IPS DF 6.9 (cell line): ENCODE measurements around the gene MED29.
A peak's percentile ranks its signal among the peaks of the same experiment; 100 is the strongest.

ENCODE experiments used
- DNase-seq: peaks from one replicate; pipeline ENCODE4 v3.0.0-alpha.2; 2013; ENCODE audit warnings: low read depth, low spot score
- H3K27ac ChIP-seq: one replicate; pipeline ENCODE4 v1.5.1; 2013; ENCODE audit warnings: low read length, control low read depth
- H3K27me3 ChIP-seq: 2 replicates; pipeline ENCODE4 v1.6.1; 2013; ENCODE audit warnings: mild to moderate bottlenecking, low read length; ENCODE audit not compliant: control insufficient read depth, insufficient read depth
- H3K36me3 ChIP-seq: 2 replicates; pipeline ENCODE4 v1.6.1; 2013; ENCODE audit warnings: low read length; ENCODE audit not compliant: control insufficient read depth, insufficient read depth
- H3K4me1 ChIP-seq: 2 replicates; pipeline ENCODE4 v1.6.1; 2013; ENCODE audit warnings: low read length; ENCODE audit not compliant: control insufficient read depth, insufficient read depth
- H3K4me3 ChIP-seq: 2 replicates; pipeline ENCODE4 v1.5.1; 2013; ENCODE audit warnings: mild to moderate bottlenecking, low read length
- H3K9me3 ChIP-seq: 2 replicates; pipeline ENCODE4 v1.6.1; 2013; ENCODE audit warnings: low read length, inconsistent platforms; ENCODE audit not compliant: control insufficient read depth, insufficient read depth
- WGBS: extraction: QIAGEN DNeasy Blood & Tissue Kit; methylation state at CpG from one replicate; pipeline ENCODE4 v1.1.7; 2013; ENCODE audit warnings: mixed read lengths, missing lambda C conversion rate; ENCODE audit not compliant: insufficient read length, insufficient coverage; 5-methylcytosine and 5-hydroxymethylcytosine counted together

MED29 gene

DNA sequence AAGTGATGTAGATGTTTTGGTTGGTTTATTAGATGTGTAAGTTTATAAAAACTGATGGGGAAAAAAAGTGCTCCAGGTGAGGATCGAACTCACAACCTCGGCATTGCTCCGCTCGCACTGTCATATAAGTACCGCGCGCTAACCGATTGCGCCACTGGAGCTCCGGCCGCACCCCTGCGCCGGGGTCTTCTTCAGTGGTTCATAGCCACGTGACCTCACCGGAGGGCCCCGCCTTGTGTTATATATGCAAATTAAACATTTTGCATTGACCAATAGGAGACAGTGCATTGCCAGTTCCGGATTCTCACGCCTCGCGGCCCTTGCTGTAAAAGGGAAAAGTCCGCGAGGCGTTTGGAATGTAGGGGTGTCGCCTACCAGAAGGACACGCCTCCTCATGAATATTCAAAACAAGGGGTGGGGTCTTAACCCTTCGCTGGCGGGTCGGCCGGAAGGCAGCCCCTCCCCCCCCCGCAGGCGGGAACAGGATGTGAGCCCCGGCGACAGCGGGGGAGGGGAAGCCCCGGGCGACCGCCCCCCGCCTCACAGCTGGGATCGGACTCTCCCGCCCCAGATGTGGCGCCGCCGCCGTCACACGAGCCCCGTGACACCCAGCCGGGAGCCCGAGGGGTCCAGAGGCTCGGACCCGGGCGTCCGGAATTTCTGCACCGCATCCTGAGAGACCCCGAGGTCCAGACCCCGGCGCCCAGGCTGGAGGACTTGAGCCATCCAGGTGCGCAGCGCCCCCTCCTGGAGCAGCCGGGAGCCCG, 21.1 kb downstream of the MED29 start, which contains the start of gene PLEKHG2:
TSS of gene PLEKHG2 (plus strand) at position 570 of the 767 bp plus-strand sequence. CDS start 1,418 bp downstream, outside the sequence.
- Histone ChIP-seq H3K9me3 (no peaks in the 10 kb centered on the region), H3K4me1 (peaks cover 15% of the 10 kb centered on the region), H3K4me3 (peak within 1 kb of the TSS; percentile 62; the same call in 1 of the 2 replicates), H3K27me3 (no peaks in the 10 kb centered on the region), H3K36me3 (peaks cover 4% of the 10 kb centered on the region; the same call in 1 of the 2 replicates), H3K27ac (no peak within 1 kb of the TSS)
- peak; percentile 95 for DNase-seq
- WGBS, result no CpG with 5 or more reads among the region's 60 CpGs

GRCh38 chr19:39412867-39413271, 21.7 kb downstream of the MED29 start:
- DNase-seq, result no peak
- peaks cover 14% of the 10 kb centered on the region for H3K4me1 ChIP-seq

GRCh38 chr19:39413272-39413910, 22.2 kb downstream of the MED29 start:
- no peak overlapping the region for H3K27ac ChIP-seq
- peaks cover 11% of the 10 kb centered on the region for H3K4me1 ChIP-seq
- no CpG with 5 or more reads among the region's 54 CpGs for WGBS
- no peaks in the 10 kb centered on the region for H3K9me3 ChIP-seq
- H3K36me3 ChIP-seq, result peaks cover 7% of the 10 kb centered on the region; the same call in 1 of the 2 replicates
- H3K4me3 ChIP-seq, result peak overlapping the region; percentile 62; the same call in 1 of the 2 replicates
- no peaks in the 10 kb centered on the region for H3K27me3 ChIP-seq
- DNase-seq, result no peak

More at GRCh38 chr19:39412867-39413271, 21.7 kb downstream of the MED29 start:
- Histone ChIP-seq H3K27me3 (no peaks in the 10 kb centered on the region), H3K27ac (no peak overlapping the region), H3K36me3 (peaks cover 6% of the 10 kb centered on the region; the same call in 1 of the 2 replicates), H3K9me3 (no peaks in the 10 kb centered on the region), H3K4me3 (peak overlapping the region; percentile 62; the same call in 1 of the 2 replicates)
- no CpG with 5 or more reads among the region's 24 CpGs for WGBS

- WGBS, result no CpG with 5 or more reads among the region's 18 CpGs
- H3K27ac ChIP-seq, result no peak overlapping the region
- no peak for DNase-seq
- H3K9me3 ChIP-seq, result no peaks in the 10 kb centered on the region
- H3K36me3 ChIP-seq, result peaks cover 13% of the 10 kb centered on the region
- H3K4me3 ChIP-seq, result peak overlapping the region; percentile 62; the same call in 1 of the 2 replicates
- peaks cover 8% of the 10 kb centered on the region for H3K4me1 ChIP-seq
- no peaks in the 10 kb centered on the region for H3K27me3 ChIP-seq
These were observed 22.9 kb downstream of the MED29 start for GRCh38 chr19:39413911-39414608.

- Histone ChIP-seq H3K4me3 (no peak overlapping the region), H3K27ac (no peak overlapping the region)
These were observed 24.2 kb downstream of the MED29 start for GRCh38 chr19:39415111-39416046.

GRCh38 chr19:39416152-39417120, 25.3 kb downstream of the MED29 start:
- Histone ChIP-seq H3K4me1 (peaks cover 4% of the 10 kb centered on the region), H3K9me3 (no peaks in the 10 kb centered on the region), H3K36me3 (peaks cover 17% of the 10 kb centered on the region), H3K4me3 (no peak overlapping the region), H3K27ac (no peak overlapping the region), H3K27me3 (no peaks in the 10 kb centered on the region)
- no CpG with 5 or more reads among the region's 27 CpGs for WGBS
- DNase-seq, result no peak

More at GRCh38 chr19:39415111-39416046, 24.2 kb downstream of the MED29 start:
- no peak for DNase-seq
- Histone ChIP-seq H3K27me3 (no peaks in the 10 kb centered on the region), H3K36me3 (peaks cover 14% of the 10 kb centered on the region), H3K4me1 (peaks cover 8% of the 10 kb centered on the region), H3K9me3 (no peaks in the 10 kb centered on the region)
- no CpG with 5 or more reads among the region's 35 CpGs for WGBS

DNA sequence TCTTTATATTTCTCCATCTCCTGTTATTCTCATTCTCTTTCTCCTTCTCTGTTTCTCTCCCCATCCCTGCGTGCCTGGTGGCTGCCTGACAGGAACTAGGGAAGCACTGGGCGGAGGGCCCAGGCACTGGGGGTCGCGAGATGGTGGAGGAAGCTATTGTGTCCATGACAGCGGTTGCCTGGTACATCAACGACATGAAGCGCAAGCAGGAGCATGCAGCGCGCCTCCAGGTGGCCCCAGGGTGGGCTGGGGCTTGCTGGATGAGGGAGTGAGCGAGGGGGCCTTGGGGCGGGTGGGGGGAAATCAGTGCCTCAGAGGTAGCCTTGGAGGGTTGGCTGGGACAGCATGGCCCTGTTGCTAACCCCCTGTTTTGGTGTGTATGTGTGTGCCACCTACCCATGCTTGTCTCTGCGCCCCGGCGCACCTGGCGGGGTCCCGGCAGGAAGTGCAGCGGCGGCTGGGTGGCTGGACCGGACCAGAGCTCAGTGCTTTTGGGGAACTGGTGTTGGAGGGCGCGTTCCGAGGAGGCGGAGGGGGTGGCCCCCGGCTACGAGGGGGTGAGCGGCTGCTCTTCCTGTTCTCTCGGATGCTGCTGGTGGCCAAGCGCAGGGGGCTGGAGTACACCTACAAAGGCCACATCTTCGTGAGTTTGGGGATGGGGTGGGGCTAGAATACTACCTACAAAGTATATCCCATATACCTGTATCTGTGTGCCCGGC, 26.4 kb downstream of the MED29 start:
- DNase-seq, result no peak
- H3K9me3 ChIP-seq, result no peaks in the 10 kb centered on the region
- H3K4me1 ChIP-seq, result peaks cover 4% of the 10 kb centered on the region
- H3K27me3 ChIP-seq, result no peaks in the 10 kb centered on the region
- no CpG with 5 or more reads among the region's 30 CpGs for WGBS
- no peak overlapping the region for H3K4me3 ChIP-seq
- H3K27ac ChIP-seq, result no peak overlapping the region
- H3K36me3 ChIP-seq, result peaks cover 23% of the 10 kb centered on the region

GRCh38 chr19:39419003-39419402, 27.8 kb downstream of the MED29 start:
- Histone ChIP-seq H3K27me3 (no peaks in the 10 kb centered on the region), H3K36me3 (peaks cover 35% of the 10 kb centered on the region), H3K27ac (no peak overlapping the region), H3K4me1 (peaks cover 4% of the 10 kb centered on the region), H3K9me3 (no peaks in the 10 kb centered on the region), H3K4me3 (no peak overlapping the region)
- DNase-seq, result no peak
- no CpG with 5 or more reads among the region's 9 CpGs for WGBS
